PC-9 (cell line): ENCODE measurements around the gene OR6J1.

Experiments used
- EZH2 ChIP-seq: fragments of 200-600 bp; sonication (generic); IDR thresholded peaks from 2 replicates; pipeline ENCODE4 v1.8.0; 2017; ENCODE audit warnings: antibody characterized with exemption, low read depth
- TF ChIP-seq, protein P1 (sequence below): fragments of 200-600 bp; sonication (generic); conservative IDR thresholded peaks from 2 replicates; pipeline ENCODE4 v1.6.1; 2017; ENCODE audit warnings: mixed run types, antibody characterized with exemption, mild to moderate bottlenecking, moderate library complexity

DNA sequence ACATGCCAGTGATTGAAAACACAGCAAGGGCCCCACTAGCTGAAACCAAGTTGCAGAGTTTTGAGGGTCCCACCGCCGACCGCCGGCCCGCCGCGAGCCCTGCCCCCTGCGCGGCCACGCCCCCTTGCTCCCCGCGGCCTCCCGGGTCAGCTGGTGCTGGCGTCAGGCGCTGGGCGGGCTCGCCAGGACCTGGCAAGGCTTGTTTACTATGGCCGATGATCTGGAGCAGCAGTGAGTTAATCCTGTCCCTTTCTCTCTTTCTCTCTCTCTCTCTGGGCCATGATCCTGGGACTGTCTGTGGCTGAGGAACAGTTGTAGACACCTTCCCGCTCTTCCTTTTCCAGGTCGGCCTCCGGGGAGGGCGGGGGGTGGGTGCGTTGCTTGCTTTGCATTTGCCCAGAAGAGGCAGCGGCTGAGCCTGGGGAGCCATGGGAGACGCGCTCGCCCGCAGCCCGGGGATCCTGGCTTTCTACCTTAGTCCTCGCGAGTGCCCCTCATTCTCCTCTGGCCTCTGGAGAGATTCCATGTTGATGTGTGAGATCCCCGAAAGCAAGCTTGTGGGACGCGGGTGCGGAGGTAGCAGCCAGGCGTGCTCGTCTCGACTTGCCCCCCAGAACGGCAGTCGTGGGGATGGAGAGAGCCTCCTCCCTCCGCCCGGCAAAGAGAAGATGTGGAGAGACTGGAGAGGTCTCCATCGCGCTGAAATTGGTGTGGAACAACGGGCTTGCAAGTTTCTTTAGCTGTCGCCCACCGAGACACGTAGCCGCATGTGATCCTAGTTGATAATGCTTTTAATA, 45.9 kb downstream of the OR6J1 start, which contains the start of gene ABHD4:
- TF ChIP-seq, protein P1, sequence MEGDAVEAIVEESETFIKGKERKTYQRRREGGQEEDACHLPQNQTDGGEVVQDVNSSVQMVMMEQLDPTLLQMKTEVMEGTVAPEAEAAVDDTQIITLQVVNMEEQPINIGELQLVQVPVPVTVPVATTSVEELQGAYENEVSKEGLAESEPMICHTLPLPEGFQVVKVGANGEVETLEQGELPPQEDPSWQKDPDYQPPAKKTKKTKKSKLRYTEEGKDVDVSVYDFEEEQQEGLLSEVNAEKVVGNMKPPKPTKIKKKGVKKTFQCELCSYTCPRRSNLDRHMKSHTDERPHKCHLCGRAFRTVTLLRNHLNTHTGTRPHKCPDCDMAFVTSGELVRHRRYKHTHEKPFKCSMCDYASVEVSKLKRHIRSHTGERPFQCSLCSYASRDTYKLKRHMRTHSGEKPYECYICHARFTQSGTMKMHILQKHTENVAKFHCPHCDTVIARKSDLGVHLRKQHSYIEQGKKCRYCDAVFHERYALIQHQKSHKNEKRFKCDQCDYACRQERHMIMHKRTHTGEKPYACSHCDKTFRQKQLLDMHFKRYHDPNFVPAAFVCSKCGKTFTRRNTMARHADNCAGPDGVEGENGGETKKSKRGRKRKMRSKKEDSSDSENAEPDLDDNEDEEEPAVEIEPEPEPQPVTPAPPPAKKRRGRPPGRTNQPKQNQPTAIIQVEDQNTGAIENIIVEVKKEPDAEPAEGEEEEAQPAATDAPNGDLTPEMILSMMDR = no peak
- TF ChIP-seq EZH2 = no peak
